PFSK-1 (cell line): Measurements from ENCODE around the gene HS6ST3.

Experiments used
- FOXP2 ChIP-seq: optimal IDR thresholded peaks from 2 replicates; pipeline ENCODE3; 2011; ENCODE audit warnings: borderline replicate concordance, control low read depth, inconsistent platforms; ENCODE audit not compliant: insufficient read depth; ENCODE audit errors: extremely low read length, extremely low read depth
- POLR2AphosphoS5 ChIP-seq: IDR thresholded peaks from 2 replicates; pipeline ENCODE4 v1.6.1; 2012; ENCODE audit warnings: low read depth, mild to moderate bottlenecking, control low read depth, low read length, moderate library complexity
- SIN3A ChIP-seq: IDR thresholded peaks from 2 replicates; pipeline ENCODE4 v1.6.1; 2012; ENCODE audit warnings: mild to moderate bottlenecking, low read length, moderate library complexity, borderline replicate concordance; ENCODE audit not compliant: insufficient read depth
- TAF1 ChIP-seq: IDR thresholded peaks from 2 replicates; pipeline ENCODE4 v1.6.1; 2012; ENCODE audit warnings: low read length, control low read depth, borderline replicate concordance; ENCODE audit not compliant: insufficient read depth

DNA sequence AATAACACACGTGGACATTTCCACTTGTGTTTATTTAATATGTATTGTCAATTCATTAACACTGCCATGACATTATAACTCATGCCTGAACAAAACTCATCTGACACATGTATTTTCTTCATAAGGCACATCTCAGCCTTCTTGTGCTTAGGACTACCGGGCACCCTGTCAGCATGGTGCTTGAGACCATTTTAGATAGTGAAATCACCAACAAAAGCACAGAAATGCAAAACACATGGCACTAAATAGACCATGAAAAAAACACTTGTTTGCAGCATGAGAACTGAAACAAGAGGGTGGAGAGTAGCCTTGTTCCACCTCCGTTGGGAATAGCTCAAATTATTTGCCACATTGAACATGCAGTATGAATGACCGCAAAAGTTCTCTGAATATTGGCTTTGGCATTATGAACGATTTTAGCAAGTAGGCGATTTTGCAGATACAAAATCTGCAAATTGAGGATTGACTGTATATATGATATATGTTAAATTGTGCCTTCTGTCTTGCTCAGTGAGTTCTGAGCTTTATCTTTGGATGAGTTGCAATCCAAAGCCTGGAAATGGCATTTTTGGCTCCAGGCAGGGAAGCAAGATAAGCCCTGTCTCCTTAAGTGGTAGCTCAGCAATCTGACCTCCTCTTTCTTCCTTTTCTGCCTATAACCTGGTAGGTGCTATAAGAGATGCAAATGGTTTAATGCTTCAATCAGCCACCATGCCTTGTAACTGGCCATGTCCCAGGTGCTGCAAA is 328.2 kb downstream of the HS6ST3 start:
- no peak for TF ChIP-seq TAF1
- no peak for TF ChIP-seq POLR2AphosphoS5
- no peak for TF ChIP-seq SIN3A
- TF ChIP-seq FOXP2 = no peak
